ENCODE measurements around the gene RXRA. TPM values are rescaled to one million over a fixed set of nuclear protein-coding genes. Genes with fewer than 3 reads are reported as not detected.

Gene RXRA
- total RNA-seq, 1 experiment from 2014 or later: 29.9 TPM

GRCh38 chr9:134317400-134317789 is 8.9 kb upstream of the RXRA start:
- Histone ChIP-seq H4K5ac (ENCODE audit: insufficient read length, low read depth, low read length) (no peak overlapping the region), H3K4ac (ENCODE audit: low read depth, low read length) (no peak overlapping the region), H3K4me1 (ENCODE audit: insufficient read depth, low read length) (no peaks in the 10 kb centered on the region), H3K79me2 (ENCODE audit: insufficient read depth, low read length) (no peaks in the 10 kb centered on the region), H4K8ac (replicated peaks; ENCODE audit: insufficient read length, low read depth, low read length) (no peak overlapping the region), H3K27ac (ENCODE audit: insufficient read length, low read depth, low read length) (no peak overlapping the region), H3K27me3 (ENCODE audit: insufficient read depth, low read length) (no peaks in the 10 kb centered on the region), H4K91ac (ENCODE audit: insufficient read length, low read depth, low read length) (no peak overlapping the region), H2AFZ (ENCODE audit: low read length) (no peak overlapping the region), H2BK120ac (ENCODE audit: low read depth, low read length, poor library complexity, severe bottlenecking) (no peak overlapping the region), H3K4me2 (ENCODE audit: insufficient read depth, insufficient read length, low read length) (no peak overlapping the region), H3K56ac (ENCODE audit: insufficient read length, low read depth, low read length) (no peak overlapping the region), H3K14ac (ENCODE audit: insufficient read depth, low read length) (no peak overlapping the region), H2AK5ac (ENCODE audit: insufficient read length, low read length) (no peak overlapping the region), H3K23me2 (ENCODE audit: insufficient read length, low read depth, low read length, poor library complexity, severe bottlenecking) (no peaks in the 10 kb centered on the region), H2BK12ac (ENCODE audit: insufficient read length, low read depth, low read length) (no peak overlapping the region), H2BK5ac (ENCODE audit: insufficient read length, low read length) (no peak overlapping the region), H3K79me1 (ENCODE audit: insufficient read depth, low read depth, low read length, poor library complexity, severe bottlenecking) (no peaks in the 10 kb centered on the region), H4K20me1 (ENCODE audit: control insufficient read depth, insufficient read depth, insufficient read length) (no peaks in the 10 kb centered on the region), H2BK15ac (ENCODE audit: low read depth, low read length) (no peak overlapping the region), H3K18ac (ENCODE audit: insufficient read length, low read depth, low read length) (no peak overlapping the region), H3K23ac (ENCODE audit: insufficient read length, low read depth, low read length) (no peak overlapping the region), H3K9me3 (ENCODE audit: control insufficient read depth, low read depth, low read length) (no peaks in the 10 kb centered on the region), H3K9ac (ENCODE audit: extremely low read depth, insufficient read length, low read length) (no peak overlapping the region), H2BK20ac (ENCODE audit: low read depth, low read length, poor library complexity, severe bottlenecking) (no peak overlapping the region), H3T11ph (ENCODE audit: low read length) (no peak overlapping the region)
- peaks cover 2 to 4% of the 10 kb centered on the region in 2 experiments; a peak in 2 of 5 replicates for H3K9me3 Mint-ChIP-seq
- no peak overlapping the region for H3K27ac Mint-ChIP-seq
- H3K27me3 Mint-ChIP-seq (ENCODE audit: low read depth): no peaks in the 10 kb centered on the region; the same call in 1 of the 2 replicates
- WGBS (ENCODE audit: extremely low coverage, insufficient read length, low lambda C conversion rate): no CpG with 5 or more reads among the region's 17 CpGs
- peaks cover 16 to 34% of the 10 kb centered on the region in 2 experiments for H3K4me1 Mint-ChIP-seq
- H3K36me3 Mint-ChIP-seq (ENCODE audit: insufficient read depth in 1 of 3, low read depth in 3 of 3): no peaks in the 10 kb centered on the region
- no peak for DNase-seq
- H3K4me3 Mint-ChIP-seq: no peak overlapping the region
- TF ChIP-seq, protein P1, sequence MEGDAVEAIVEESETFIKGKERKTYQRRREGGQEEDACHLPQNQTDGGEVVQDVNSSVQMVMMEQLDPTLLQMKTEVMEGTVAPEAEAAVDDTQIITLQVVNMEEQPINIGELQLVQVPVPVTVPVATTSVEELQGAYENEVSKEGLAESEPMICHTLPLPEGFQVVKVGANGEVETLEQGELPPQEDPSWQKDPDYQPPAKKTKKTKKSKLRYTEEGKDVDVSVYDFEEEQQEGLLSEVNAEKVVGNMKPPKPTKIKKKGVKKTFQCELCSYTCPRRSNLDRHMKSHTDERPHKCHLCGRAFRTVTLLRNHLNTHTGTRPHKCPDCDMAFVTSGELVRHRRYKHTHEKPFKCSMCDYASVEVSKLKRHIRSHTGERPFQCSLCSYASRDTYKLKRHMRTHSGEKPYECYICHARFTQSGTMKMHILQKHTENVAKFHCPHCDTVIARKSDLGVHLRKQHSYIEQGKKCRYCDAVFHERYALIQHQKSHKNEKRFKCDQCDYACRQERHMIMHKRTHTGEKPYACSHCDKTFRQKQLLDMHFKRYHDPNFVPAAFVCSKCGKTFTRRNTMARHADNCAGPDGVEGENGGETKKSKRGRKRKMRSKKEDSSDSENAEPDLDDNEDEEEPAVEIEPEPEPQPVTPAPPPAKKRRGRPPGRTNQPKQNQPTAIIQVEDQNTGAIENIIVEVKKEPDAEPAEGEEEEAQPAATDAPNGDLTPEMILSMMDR (conservative IDR thresholded peaks at IDR 0.05): no peak
